SK-N-SH (cell line): ENCODE measurements around the gene BCR. TPM values are rescaled to one million over a fixed set of nuclear protein-coding genes. Genes with fewer than 3 reads are reported as not detected.

Experiments used
- CTCF ChIA-PET: fragments of 300-600, 350-600 bp; formaldehyde crosslinking; extraction: SDS; loops from one replicate; lab custom pipeline; 2021; lab: Yijun Ruan, JAX
- POLR2A ChIA-PET: fragments of 350-600 bp; sonication (Branson Sonifier 250); formaldehyde crosslinking; extraction: SDS; loops from one replicate; lab custom pipeline; 2020; ENCODE audit warnings: antibody characterized with exemption, inconsistent platforms; lab: Yijun Ruan, JAX
- DNase-seq: peaks from one replicate; pipeline ENCODE4 v3.0.0; 2012
- H2AFZ ChIP-seq: fragments of 200-600 bp; sonication (generic); 2 replicates; pipeline ENCODE4 v1.8.1; 2016; ENCODE audit warnings: antibody characterized with exemption, mild to moderate bottlenecking, low read depth
- H3F3A ChIP-seq: fragments of 200-600 bp; sonication (generic); replicated peaks from 2 replicates; pipeline ENCODE3; 2016; ENCODE audit warnings: antibody characterized with exemption, mild to moderate bottlenecking; ENCODE audit not compliant: insufficient read depth
- H3K27ac ChIP-seq, 2 experiments: fragments of 200-500 bp in 1 of 2; fragments of 200-600 bp in 1 of 2; sonication (Bioruptor generic) in 1 of 2; sonication (generic), shearing (Covaris generic) in 1 of 2; 2 replicates each; pipeline versions ENCODE4 v1.5.1 to v1.6.1; 2014 to 2016; ENCODE audit warnings: low read depth in 2 of 2, inconsistent platforms in 1 of 2, low read length in 1 of 2, mild to moderate bottlenecking in 1 of 2, mixed read lengths in 1 of 2
- H3K27me3 ChIP-seq: fragments of 200-600 bp; sonication (generic), shearing (Covaris generic); 2 replicates; pipeline ENCODE4 v1.6.1; 2016; ENCODE audit warnings: mixed run types; ENCODE audit not compliant: insufficient read depth
- H3K36me3 ChIP-seq, 2 experiments: fragments of 200-500 bp in 1 of 2; fragments of 200-600 bp in 1 of 2; sonication (Bioruptor generic) in 1 of 2; sonication (generic) in 1 of 2; replicated peaks in 1 of 2; 2 replicates each; pipeline versions ENCODE3 to v1.5.1; 2014 to 2016; ENCODE audit warnings: low read length in 1 of 2, mild to moderate bottlenecking in 1 of 2; ENCODE audit not compliant: insufficient read depth in 2 of 2, control insufficient read depth in 1 of 2
- H3K4me1 ChIP-seq, 2 experiments: fragments of 200-500 bp in 1 of 2; fragments of 200-600 bp in 1 of 2; sonication (Bioruptor generic) in 1 of 2; sonication (generic), shearing (Covaris generic) in 1 of 2; 2 replicates each; pipeline versions ENCODE4 v1.5.1 to v1.6.1; 2014 to 2016; ENCODE audit warnings: low read depth in 1 of 2, low read length in 1 of 2, mixed run types in 1 of 2; ENCODE audit not compliant: insufficient read depth in 2 of 2, control insufficient read depth in 1 of 2
- H3K4me2 ChIP-seq: fragments of 200-600 bp; sonication (generic), shearing (Covaris generic); 2 replicates; pipeline ENCODE4 v1.6.1; 2017; ENCODE audit warnings: mixed run types
- H3K4me3 ChIP-seq, 2 experiments: fragments of 200-500 bp in 1 of 2; fragments of 200-600 bp in 1 of 2; sonication (Bioruptor generic) in 1 of 2; sonication (generic), shearing (Covaris generic) in 1 of 2; 2 replicates each; pipeline versions ENCODE4 v1.5.1 to v1.8.1; 2014 to 2016; ENCODE audit warnings: low read depth in 2 of 2, inconsistent platforms in 1 of 2, low read length in 1 of 2, mild to moderate bottlenecking in 1 of 2, mixed read lengths in 1 of 2, moderate library complexity in 1 of 2
- H3K79me2 ChIP-seq: fragments of 200-600 bp; sonication (generic); 2 replicates; pipeline ENCODE4 v1.8.1; 2017; ENCODE audit warnings: mild to moderate bottlenecking; ENCODE audit not compliant: insufficient read depth
- H3K9ac ChIP-seq: fragments of 200-600 bp; sonication (generic); 2 replicates; pipeline ENCODE4 v1.6.1; 2017; ENCODE audit warnings: mixed run types
- H3K9me2 ChIP-seq: fragments of 200-600 bp; sonication (generic); 2 replicates; pipeline ENCODE4 v1.6.1; 2017; ENCODE audit warnings: mixed run types
- H3K9me3 ChIP-seq: fragments of 200-600 bp; sonication (generic); 2 replicates; pipeline ENCODE4 v1.6.1; 2017; ENCODE audit warnings: mixed run types, mild to moderate bottlenecking, moderate library complexity
- H4K20me1 ChIP-seq: fragments of 200-600 bp; sonication (generic); 2 replicates; pipeline ENCODE4 v1.6.1; 2017; ENCODE audit warnings: mild to moderate bottlenecking, mixed run types; ENCODE audit not compliant: insufficient read depth
- CHD2 ChIP-seq: fragments of 150-350 bp; IDR thresholded peaks from 2 replicates; pipeline ENCODE4 v1.6.1; 2018; ENCODE audit warnings: low read length; ENCODE audit not compliant: partially characterized antibody
- ELF1 ChIP-seq: IDR thresholded peaks from 2 replicates; pipeline ENCODE4 v1.4.0; 2012
- FOXM1 ChIP-seq: IDR thresholded peaks from 2 replicates; pipeline ENCODE4 v1.4.0; 2012; ENCODE audit warnings: low read depth, mild to moderate bottlenecking
- GABPA ChIP-seq: IDR thresholded peaks from 2 replicates; pipeline ENCODE4 v1.4.0; 2012; ENCODE audit warnings: low read depth, mild to moderate bottlenecking
- MAX ChIP-seq: IDR thresholded peaks from 2 replicates; pipeline ENCODE4 v1.4.0; 2012; ENCODE audit warnings: low read depth
- MXI1 ChIP-seq: IDR thresholded peaks from 2 replicates; pipeline ENCODE4 v1.6.1; 2012; ENCODE audit warnings: mild to moderate bottlenecking, low read depth, low read length, improper control_type of control experiment
- RCOR1 ChIP-seq: fragments of 150-350 bp; IDR thresholded peaks from 2 replicates; pipeline ENCODE4 v1.6.1; 2017; ENCODE audit warnings: antibody characterized with exemption, low read length
- REST ChIP-seq: IDR thresholded peaks from 2 replicates; pipeline ENCODE4 v1.6.1; 2012; ENCODE audit warnings: mild to moderate bottlenecking, low read depth, low read length, moderate library complexity
- TAF1 ChIP-seq: IDR thresholded peaks from 2 replicates; pipeline ENCODE4 v1.6.1; 2012; ENCODE audit warnings: low read depth, mild to moderate bottlenecking, low read length, moderate library complexity, borderline replicate concordance
- TEAD4 ChIP-seq: IDR thresholded peaks from 2 replicates; pipeline ENCODE4 v1.4.0; 2012; ENCODE audit warnings: mild to moderate bottlenecking, borderline replicate concordance; ENCODE audit not compliant: insufficient read depth
- USF1 ChIP-seq: IDR thresholded peaks from 2 replicates; pipeline ENCODE4 v1.4.0; 2012; ENCODE audit warnings: low read depth, borderline replicate concordance
- WGBS: methylation state at CpG from one replicate; pipeline ENCODE4 v1.1.6; 2017; ENCODE audit warnings: low lambda C conversion rate; 5-methylcytosine and 5-hydroxymethylcytosine counted together
- polyA plus RNA-seq, 3 experiments: library from polyadenylated mRNA; depleted of rRNA; stranded (reverse); fragments of >200 nt; gene quantifications; 2 replicates each; pipeline ENCODE4 v1.2.3, GENCODE V29; 2012

BCR gene
- polyA plus RNA-seq, 1 of the 3 experiments (the other 2 are of a cell fraction), result 50.9 TPM

GRCh38 chr22:23255506-23256170, 75.3 kb downstream of the BCR start:
- Histone ChIP-seq H3K9me2 (no peaks in the 10 kb centered on the region), H3K79me2 (peaks cover 6% of the 10 kb centered on the region; the same call in 1 of the 2 replicates), H3F3A (no peaks in the 10 kb centered on the region), H3K27ac (no peak overlapping the region; a peak in 1 of 4 replicates), H3K9me3 (no peaks in the 10 kb centered on the region), H3K27me3 (no peaks in the 10 kb centered on the region), H3K4me1 (peaks cover 0 to 32% of the 10 kb centered on the region in 2 experiments; a peak in 1 of 4 replicates), H3K9ac (no peak overlapping the region), H3K4me2 (no peak overlapping the region), H3K36me3 (peaks cover 0 to 24% of the 10 kb centered on the region in 2 experiments), H3K4me3 (no peak overlapping the region), H4K20me1 (peaks cover 5% of the 10 kb centered on the region; the same call in 1 of the 2 replicates), H2AFZ (no peak overlapping the region)
- TF ChIP-seq REST (no peak), TAF1 (no peak), FOXM1 (no peak), MAX (no peak), GABPA (no peak), CHD2 (no peak), MXI1 (no peak), RCOR1 (no peak), USF1 (no peak), TEAD4 (no peak), ELF1 (no peak)
- 98% methylated on average over 7 of the region's 8 CpGs for WGBS
- ChIA-PET CTCF (interaction anchor here (0.8 to 1.4 kb wide), 4 partner anchors 9 to 82 kb away, joined by 3 to 7 read pairs (median 4); no protein-coding TSS in a partner anchor), POLR2A (no interaction called here)
- DNase-seq, result no peak
